HG03442 (cell line): ENCODE measurements around the gene PRKCE.

Source experiments
- ATAC-seq: cut with Tn5 transposase; IDR thresholded peaks from one replicate; pipeline ENCODE4 v1.9.1; 2021; ENCODE audit warnings: mild to moderate bottlenecking, moderate library complexity; ENCODE audit not compliant: unreplicated experiment

Gene PRKCE

DNA sequence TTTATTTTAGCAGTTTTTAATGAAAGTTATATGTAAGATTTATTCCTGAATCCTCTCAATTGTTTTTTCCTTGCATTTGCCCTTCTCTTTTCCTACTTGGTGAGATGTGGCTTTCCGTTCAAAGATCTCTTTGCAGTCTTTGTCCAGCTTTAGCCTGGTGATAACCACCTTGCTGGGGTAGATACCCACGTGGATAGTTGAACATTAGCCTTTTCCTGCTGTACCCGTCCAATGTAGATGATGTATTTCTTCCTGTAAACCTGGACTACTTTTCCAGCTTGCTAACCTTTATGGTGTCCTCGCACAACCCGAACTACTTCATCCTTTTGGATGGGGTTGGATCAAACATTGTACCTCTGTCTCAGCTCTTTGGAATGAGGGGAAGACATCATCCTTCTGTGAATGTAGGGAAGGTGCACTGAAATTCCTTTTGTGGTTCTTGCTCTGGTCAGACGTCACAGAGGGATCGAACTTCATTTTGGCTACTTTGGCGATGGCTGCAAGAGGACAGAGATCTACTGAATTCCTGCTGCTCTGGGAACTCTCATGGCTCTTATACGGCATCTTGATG lies 352.5 kb downstream of the PRKCE start:
- ATAC-seq: no peak

DNA sequence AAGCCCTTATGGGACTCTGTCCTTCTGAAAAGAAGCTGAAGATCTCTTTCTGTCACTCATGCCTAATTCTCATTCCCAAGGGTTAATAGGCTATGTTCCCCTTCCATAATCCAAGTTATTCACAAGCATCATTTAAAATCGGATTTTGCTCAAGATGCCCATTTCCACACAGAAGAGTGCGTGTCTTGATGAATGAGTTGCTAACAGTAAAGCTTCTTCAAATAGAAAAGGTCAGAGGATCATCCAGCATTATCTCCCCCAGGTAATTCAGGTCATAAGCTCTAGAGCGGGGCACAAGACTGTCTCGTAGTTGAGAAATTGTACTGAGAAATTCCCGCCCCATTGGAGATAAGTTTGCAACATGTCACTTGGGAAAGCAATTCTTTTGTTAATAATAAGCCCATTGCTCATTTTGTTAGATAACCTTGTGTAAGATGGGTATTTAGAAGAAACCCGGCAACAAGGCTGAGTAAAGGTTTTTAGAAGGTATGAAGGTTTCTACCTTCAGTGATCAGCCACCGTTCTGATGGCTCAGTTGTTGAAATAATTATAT lies 355.1 kb downstream of the PRKCE start:
- ATAC-seq: no peak

DNA sequence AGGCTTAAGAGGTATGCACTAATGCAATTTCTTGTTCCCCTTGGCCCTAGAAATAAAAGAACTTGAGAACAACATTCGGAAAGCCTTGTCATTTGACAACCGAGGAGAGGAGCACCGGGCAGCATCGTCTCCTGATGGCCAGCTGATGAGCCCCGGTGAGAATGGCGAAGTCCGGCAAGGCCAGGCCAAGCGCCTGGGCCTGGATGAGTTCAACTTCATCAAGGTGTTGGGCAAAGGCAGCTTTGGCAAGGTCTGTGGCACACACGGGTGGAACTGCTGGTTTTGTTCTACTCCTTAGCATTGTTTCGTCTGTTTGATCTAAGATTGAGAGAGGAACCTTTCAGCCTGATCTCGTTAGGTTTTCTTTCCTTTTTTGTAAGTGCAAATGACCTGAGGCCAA lies 355.9 kb downstream of the PRKCE start:
- no peak for ATAC-seq

DNA sequence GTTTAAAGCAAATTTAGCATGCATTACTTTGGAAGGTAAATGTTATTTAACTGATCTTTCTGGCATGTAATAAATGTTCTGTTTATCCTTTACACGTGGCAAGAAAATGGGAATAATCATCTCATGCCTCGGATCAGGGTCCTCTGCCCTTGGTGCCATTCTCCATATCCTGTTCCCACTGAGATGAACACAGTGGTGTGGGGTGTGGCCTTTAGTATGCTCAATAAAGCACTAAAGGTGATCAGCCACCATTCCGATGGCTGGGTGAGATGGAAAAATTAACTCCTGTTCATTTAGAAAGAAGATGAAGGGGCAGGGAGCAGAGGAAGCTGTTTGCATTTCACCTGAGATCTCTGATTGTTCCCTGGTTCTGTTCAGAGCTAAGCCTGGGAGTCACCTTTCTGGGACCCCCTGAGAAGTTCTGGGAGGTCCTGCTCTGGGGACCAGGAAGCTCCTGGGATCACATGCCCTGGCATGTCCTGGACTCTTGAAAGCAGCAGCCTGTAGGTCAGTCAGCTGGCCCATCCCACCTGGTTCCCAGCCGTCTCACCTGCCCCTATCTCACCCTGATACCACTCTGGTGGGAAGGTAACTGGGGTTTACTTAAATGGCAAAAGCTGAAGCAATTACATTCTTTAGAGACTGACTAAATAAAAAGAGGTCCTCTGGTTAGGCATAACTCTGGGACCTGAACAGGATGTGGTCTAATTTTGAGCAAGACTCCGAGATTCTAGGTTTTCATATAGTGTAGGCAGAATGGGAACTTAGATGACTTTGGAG lies 356.8 kb downstream of the PRKCE start:
- ATAC-seq: no peak

DNA sequence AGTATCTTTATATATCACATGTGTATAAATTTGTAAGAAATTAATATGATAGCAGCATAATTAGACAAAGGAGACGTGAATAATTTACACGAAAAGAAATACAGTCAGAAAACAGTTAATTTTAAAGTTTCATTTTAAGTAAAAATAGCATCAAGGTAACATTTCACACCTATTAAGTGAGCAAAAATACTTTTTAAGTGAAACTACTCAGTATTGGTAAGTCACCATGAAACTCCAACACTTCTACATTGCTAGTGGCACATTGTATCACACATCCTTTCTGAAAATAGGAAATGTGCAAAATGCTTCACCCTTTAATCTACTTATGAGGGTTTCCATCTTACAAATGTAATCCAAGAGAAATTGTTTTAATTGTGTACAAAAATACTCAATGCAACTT lies 357.8 kb downstream of the PRKCE start:
- ATAC-seq: no peak

DNA sequence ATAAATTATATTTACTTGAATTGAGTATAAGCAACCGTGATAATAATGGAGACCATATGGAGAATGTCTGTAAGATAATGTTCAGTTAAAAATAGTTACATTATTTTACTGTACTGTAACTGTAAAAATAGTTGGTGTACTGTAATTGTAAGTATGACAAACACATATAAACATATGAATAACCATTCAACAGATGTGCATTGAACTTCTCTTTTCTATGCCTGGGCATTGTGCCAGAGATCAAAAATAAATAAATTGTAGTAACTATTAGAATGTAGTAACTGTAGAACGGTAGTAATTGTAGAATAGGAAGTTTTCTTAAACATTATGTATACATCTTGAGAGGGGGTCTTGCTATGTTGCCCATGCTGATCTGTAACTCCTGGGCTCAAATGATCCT lies 358.3 kb downstream of the PRKCE start:
- no peak for ATAC-seq

DNA sequence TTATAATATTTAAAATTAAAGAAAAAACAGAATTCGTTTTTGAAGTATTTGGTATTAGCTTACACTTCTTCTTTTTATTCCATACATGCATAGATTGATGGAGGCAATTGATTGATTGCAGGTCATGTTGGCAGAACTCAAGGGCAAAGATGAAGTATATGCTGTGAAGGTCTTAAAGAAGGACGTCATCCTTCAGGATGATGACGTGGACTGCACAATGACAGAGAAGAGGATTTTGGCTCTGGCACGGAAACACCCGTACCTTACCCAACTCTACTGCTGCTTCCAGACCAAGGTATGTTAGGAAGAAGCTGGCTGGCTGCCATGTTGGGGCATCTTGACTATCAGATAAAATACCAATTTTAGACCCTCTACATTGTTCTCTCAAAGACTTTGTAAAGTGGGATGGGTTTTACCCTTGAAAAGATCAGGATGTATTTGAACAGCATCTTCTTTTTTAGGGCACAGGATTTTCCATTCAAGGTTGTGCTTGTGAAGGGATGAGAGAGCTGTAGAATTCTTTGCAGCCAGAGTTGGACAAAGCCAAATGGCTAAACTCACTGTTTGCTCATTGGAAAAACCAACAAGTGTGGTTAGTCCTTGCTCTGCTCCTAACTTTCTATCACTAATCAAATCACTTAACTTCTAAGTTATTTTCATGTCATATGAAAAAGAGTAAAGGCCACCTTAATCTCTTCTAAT lies 358.9 kb downstream of the PRKCE start:
- no peak for ATAC-seq

DNA sequence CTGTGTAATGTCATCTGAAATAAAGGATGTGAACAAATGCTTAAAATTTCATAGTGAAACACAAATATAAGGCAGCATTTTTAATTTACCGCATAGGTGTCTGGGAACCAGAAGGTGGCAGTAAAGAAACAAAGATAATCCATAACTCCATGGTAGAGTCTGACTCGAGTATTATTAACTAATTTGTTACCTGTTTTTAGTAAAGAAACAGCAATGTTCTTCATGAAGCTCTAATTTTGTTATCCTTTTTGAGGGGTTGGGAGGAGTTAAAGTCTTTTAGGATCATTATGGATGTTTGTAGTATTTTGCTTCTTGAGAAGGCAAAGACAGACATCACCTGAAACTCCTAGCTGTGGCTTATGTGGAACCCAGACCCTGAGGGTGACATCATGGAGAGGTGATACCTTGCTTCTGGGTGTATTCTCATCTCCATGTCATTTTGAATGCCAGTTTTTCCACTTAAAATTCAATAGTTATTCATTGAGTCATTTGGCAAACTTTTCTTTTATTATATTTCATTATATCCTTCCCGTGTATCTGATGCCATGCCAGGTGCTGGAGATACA lies 359.5 kb downstream of the PRKCE start:
- no peak for ATAC-seq

DNA sequence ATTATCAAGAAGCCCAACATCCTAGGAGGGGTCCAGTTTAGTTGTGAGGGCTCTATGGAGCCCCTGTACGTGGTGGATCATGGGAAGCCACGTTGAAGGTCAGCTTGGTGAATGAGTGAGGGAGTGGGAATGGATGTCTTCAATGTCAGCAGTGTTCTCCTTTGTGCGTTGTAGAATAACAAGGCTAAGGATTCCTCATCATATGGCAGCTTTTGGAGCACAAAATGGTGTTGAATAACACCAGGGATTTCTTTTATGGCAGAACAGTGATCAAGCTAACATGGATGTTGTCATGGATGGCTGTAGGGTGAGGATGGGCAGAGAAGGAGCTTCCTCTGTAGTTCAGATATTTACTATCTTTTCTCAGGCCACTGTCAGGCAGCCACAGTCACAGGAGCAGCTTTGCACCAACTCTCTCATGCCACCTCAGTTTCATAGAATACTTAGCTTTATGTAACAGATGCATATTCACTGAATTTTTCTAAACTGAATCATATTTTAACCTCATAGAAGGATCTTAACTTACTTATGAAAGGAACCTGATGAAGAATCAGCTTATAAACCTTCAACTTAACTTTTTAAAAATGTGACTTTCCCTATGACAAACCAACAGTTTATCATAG lies 361.3 kb downstream of the PRKCE start:
- no peak for ATAC-seq

DNA sequence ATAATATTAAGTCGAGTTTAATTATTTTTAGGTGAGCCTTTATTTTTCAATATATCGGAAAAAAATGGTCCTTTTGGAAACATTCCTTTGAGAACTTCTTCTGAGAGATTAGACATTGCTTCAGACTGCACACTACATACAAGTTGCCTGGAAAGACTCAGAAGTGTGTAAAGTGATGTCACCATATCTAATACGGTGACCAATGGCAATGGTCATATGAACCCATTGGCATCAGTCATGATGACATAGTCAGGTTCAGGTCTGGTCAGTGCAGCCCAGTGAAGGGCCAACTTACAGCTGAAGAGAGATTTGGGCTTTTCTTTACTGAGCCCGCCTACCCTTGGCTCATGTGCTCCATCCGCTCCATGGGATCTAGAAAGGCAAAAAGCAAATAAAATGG lies 362.3 kb downstream of the PRKCE start:
- no peak for ATAC-seq

DNA sequence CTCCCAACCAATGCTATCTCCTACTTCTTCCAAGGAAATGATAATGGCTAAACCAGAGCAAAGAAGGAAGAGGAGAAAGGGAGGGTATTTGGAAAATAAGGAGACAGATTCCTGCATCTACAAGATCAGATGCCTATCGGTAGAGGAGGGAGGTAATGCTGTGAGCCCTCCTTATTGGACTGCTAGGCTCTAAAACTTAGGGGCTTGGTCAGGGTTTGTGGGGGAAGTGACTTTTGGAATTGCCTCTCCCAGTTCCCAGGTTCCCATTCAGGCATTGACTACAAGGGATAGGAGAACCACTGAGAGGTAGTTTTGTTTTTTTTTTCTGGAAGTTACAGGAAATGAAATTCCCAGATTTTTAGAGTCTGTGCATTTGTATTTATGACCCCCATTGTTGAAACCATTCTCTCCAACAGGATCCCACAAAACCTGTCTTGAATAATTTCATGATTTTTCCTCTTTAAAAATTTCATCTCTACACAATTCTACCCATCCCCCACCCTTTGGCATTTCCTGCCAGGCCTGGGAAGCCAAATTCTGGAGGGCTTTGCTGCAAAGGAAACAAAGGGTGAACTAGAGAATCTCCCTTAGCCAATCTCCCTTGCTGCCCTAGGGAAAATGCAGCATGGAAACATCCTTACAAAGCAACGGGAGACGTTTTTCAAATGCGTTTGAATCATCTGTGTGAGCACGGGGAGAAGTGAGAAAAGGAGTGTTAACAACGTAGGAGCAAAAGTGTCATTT lies 363.6 kb downstream of the PRKCE start:
- ATAC-seq: no peak

DNA sequence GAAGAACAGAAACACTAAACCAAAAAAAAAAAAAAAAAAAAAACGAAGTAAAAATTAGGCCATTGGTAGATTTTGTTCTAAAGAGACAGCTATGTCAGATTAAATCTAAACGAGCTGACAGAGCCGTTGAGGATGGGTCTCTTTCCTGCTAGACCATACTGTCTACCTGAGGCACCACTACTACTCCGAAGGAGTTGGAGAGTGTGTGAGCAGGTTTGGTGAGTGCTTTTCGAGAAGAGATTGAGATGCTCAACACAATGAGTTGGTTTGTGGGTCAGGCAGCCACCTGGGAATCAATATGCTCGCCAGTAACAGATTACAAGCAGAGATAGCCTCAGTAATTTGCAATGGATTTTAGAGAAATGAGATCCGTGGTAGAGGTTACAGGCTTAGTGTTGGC lies 364.2 kb downstream of the PRKCE start:
- ATAC-seq: no peak

DNA sequence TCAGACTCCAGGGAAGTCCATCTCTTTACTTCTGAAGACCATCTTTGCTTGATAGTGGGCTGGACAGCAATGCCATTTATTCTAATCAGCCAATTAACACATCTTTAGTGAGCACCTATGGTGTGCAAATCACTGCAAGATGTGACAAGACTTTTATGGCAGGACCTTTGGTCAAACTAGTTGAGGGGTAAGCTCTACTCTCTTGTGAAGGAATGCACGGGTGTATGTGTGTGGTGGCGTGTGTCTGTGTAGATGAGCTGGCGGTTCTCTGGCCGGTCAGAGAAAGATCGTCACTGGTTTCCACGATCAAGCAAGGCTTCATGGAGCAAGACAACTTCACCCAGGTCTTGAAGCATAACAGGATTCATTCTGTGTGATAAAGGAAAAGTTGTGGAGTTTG lies 364.6 kb downstream of the PRKCE start:
- no peak for ATAC-seq

DNA sequence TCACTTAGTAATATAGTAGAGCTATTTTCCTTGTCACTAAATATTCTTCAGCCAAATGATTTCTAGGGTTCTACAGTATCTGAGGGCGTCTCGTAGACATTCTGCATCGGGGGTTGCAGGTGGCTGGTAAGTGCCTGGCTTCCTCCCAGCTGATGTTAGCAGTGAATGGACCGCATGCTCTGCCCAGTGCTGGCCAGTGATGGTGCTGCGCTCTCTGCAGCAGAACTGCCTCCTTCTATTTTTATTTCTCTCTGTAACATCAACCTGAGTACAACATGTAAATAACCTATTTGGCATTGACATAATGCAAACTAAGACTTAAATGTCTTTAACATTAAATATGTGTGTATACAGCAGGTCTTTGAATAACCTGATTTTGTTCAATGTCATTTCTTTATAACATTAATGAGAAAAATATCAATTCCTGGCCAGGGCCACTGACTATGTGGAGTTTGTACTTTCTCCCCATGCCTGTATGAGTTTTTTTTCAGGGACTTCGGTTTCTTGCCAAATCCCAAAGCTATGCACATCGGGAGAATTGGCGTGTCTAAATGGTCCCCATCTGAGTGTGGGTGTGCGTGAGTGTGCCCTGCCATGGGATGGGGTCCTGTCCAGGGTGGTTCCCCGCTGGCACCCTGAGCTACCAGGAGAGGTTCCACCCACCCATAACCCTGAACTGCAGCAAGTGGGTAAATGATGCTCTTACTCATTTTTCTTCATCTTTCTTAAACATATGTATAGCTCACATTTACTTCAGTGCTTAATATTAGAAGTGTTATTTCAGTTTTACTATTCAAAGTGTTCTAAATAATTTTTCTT lies 367.5 kb downstream of the PRKCE start:
- no peak for ATAC-seq

DNA sequence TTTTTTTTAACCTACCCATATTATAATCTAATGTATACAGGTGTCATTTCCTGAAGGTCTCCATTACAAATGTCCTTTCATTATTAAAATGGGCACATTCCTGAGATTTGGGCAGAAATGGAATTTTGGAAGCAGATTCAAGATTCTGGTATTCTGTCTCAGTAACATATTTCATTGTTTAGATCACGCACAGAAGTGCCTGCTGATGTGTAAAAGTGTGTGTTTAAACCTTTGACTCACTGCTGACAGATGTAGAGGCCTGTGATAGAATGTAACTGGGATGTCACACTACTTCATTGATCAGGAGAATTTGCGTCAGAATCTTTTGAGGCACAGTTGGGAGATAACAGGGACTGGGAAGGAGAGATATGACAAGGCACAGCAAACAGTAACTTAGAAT lies 368.9 kb downstream of the PRKCE start:
- ATAC-seq: no peak

DNA sequence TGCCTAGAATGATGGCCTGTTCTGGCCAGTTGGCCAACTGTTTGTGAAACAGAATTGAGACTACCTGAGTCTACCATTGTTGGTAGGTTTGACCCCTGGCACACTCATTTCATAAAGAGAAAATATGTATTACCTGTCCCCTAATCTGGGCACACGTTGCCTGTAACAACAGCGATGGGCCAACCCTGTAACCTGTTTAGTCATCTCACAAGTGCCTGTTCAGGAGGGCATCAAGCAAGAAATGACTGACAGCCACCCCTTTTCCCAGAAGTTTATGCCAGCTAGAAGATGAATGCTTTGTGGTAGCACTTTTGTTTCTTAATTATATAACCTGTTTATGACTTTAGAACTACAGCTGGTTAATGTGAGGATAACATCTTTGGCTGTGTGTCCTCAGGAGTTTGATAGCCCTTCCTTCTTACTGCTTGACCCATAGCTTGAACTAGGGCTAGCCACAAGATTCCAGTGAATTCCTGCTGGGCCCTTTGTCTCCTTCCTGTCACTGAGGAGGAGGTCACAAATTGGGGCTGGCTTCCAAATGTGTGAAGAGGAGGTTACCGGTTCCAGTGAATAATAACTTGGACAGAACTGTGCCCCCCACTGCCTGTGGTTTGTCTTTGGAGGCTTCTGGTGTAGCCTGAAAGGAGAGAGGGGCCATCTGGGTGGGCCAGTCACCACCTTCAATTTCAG lies 371.8 kb downstream of the PRKCE start:
- no peak for ATAC-seq

DNA sequence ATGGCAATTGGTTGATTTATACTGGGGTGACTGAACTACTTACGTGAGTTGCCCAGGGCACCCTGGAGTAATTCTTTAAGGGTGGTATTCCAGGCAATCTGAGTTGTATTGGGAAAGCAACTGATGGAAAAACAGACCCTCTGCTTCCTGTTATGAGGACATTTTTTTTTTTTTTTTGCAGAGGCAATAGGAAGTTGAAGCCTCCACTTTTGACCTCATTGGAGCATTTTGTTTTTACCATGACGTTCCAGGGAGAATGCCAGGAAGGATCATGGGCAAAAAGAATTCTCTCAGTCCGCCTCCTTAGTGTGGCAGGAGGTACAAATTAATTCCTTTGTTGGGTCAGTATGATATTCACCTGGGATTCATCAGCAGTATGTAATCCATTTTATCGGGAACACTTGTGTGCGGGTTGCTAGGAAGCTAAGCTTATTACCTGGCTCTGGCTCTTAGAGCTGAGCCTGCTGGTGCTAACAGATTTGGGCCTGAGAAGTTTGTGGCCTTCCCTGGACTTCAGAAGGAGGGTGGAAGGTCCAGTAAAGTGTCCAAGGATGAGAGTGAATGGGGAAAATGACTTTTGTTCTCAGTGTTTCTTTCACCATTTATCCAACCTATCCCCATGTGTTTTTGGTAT lies 372.8 kb downstream of the PRKCE start:
- ATAC-seq: no peak

DNA sequence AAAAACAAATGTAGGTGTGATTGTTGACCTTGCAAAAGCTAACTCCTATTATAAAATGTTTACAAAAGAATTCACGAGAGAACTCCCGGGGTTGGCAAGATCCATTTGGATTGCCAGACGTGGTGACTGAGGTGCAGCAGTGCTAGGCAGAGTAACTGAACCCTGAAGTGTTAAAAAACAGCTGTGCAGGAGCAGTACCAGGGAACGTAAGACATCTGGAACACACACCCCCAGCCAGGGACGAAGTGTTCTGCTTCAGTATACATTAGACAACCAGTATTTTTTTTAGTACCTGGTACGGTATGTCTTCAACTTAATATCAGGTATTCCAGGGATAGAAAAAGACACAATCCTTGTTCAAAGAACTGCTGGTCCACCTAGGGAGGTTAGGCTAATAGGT lies 373.6 kb downstream of the PRKCE start:
- no peak for ATAC-seq

DNA sequence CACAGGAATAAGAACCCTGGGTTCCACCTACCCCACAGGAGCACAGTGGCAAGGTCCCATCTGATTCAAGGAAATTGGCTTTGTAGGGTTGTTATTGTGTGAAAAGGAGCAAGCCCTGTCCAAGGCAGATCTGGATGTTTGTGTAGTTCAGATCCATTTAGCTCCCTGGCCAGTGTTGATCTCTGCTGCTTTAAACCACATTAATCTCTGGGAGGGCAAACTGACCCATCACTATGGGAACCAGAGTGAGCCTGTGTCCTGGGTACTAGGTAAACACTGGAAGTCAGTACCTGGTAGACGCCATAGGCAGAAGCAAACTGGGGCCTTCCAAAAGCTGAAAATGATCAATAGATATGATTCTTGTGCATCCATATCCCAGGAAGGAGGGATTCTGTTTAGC lies 374.2 kb downstream of the PRKCE start:
- ATAC-seq: no peak
